Globus pallidus (tissue), 1 donor: Measurements from ENCODE around the gene KRT7.

Source experiments
- DNase-seq: peaks from one replicate; pipeline ENCODE4 v3.0.0-alpha.2; 2015; ENCODE audit warnings: low spot score

The KRT7 gene

DNA sequence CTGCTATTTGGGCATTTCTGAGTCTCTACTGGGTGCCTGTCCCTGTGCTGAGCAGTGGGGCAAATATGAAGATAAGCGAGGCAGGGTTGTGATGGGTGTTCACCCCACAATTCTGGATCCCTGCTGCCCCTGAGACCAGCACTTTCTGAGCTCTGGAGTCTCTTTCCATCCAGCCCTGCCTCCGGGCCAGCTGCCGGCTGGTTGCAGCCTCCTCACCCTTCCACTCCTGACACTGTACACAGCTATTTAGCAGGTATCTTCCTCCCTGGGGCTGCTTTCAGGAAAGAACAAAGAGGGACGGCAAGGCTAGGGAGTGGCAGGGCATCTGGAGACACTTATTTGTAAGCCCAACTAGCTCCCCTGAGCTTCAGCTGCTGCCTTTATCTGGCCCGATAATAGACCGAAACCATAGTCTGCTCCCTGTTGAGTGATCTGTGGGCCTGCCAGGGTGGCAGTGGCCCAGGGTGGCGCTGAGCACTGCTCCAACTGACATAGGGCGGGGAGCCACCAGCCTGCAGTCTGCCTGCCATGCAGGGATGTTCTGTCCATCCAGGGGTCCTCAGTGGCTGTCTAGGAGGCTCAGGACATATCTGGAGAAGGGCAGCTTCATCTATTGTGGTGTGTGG lies 33.6 kb upstream of the KRT7 start:
- DNase-seq = no peak

DNA sequence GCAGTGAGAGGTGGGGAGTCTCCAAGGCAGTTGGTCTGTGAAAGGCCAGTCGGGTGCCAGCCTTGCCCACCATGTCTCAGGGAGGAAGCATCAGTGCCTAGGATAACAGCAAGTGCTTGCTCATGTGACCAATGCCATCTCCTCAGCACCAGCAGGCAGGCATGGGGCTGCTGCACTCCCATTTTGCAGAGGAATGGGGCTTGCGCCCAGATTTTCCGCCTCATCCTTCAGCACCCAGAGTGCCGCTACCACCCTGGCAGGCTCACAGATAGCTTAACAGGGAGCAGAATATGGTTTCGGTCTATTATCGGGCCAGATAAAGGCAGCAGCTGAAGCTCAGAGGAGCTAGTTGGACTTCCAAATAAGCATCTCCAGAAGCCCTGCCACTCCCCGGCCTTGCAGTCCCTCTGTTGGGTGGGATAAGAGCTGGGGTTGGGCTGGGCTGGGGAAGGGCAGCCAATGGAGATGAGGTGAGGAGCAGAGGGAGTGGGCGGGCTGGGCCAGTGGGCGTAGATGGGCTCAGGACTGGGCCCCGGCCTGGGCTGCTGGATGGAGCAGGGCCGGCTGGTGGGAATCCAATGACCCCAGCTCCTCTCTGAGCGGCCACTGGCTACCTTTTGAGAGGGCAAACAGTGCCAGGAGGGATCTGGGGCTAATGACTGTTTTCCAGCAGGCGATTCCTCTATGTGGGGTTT lies 32.8 kb upstream of the KRT7 start:
- no peak for DNase-seq

DNA sequence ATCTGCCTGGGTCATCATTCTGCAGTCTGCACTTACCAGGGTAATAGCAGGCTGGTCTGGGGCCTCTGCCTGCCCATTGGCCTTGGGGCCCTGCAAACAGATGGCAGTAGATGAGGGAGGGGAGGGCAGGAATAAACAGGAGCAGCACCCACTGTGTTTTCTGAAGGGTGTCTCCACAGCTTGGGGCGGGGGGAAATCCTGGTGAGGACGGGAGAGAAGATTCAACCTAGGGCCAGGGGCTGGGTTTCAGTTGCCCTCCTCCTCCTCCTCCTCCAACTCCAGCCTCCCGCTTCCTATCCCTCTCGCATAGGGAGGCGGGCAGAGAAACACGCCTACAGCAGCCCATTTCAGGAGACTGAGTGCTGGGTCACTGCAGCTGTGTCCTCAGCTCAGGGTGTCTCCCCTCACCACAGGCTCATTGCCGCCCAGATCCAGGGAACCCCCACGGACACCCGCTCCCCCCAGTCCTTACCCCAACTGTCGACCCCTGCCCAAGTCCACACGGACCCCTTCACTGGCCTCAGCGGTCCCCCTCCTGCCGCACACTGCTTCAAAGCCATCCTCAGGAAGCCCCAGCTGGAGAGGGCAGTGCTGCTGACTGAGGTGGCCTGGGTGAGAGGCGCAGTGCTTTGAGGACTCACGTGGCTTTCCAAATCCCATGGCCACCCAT lies 32.1 kb upstream of the KRT7 start:
- no peak for DNase-seq

DNA sequence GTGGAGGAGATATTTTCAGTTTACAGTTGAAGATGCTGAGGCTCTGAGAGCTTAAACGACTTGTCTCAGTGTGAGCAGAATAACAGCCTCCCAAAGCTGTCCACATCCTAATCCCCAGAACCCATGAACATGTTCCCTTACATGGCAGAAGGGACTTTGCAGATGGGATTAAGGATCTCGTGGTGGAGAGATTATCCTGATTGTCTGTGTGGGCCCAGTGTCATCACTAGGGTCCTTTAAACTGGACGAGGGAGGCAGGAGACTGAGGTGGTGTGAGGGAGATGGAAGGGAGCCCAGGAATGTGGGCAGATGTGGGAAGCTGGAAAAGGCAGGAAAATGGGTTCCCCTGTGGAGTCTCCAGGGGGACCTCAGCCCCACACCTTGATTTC lies 31.6 kb upstream of the KRT7 start:
- no peak for DNase-seq

DNA sequence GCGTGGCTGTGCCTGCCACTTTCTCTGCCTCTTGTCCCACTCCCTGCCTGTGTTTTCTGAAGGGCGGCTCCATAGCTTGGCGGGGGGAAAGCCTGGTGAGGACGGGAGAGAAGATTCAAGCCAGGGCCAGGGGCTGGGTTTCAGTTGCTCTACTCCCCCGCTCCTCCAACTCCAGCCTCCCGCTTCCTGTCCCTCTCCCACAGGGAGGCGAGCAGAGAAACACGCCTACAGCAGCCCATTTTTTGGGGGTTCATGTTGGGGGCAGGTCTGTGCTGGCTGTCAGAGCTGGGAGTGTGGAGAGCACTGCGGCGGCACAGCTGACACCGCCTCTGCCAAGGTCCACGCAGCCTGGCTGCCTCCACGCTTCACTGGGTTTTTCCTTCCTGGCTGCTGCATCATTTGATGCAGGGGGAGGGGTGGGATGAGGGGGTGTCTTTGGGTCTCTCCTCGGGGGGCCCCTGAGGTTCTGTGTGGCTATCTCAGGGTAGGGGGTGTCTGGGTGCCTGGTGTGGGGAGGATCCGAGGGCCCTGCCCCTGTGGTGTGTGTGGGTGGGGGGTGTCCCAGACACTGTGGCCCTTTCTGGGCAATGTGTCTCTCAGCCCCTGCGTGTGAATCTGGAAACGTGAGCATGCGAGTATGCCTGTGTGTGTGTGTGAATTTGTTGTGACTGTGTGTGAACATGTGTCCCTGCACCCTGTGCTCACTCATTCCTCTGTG lies 30.5 kb upstream of the KRT7 start:
- no peak for DNase-seq

DNA sequence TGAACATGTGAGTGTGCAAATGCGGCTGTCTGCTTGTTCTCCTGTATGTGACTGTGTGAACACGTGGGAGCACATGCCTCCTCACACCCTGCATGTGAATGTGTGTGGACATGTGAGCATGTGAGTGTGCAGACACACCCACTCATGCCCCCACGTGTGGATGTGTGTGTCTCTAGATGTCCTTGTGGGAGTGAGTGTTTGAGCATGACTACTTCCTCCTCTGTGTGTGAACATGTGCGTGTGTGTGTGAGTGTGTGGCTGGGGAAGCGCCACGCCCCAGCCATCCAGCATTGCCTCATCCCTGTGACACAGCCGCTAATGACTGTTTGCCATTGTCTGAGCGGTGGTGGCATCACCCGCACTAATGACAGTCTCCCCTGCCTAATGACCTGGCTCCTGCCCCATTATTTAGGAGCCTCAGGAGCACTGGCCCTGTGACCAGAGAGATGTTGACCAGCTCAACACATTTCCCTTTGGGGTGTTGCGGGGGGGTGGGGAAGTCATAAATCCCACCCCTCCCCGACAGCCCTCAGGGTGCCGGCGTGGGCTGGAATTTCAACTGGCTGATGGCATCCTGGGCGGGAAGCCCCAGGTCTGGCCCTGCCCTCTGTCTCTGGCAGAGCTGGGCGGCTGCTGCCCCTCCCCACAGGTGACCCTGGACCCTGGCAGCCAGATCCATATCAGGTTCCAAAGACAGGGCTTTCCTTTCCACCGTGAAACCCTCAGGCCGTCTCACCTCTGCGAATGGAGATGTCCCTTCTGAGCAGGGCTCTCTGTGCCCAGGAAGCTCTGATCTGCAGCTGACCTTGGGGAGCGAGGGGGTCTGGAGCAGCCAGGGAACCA lies 29.7 kb upstream of the KRT7 start:
- DNase-seq = peak; percentile 50

DNA sequence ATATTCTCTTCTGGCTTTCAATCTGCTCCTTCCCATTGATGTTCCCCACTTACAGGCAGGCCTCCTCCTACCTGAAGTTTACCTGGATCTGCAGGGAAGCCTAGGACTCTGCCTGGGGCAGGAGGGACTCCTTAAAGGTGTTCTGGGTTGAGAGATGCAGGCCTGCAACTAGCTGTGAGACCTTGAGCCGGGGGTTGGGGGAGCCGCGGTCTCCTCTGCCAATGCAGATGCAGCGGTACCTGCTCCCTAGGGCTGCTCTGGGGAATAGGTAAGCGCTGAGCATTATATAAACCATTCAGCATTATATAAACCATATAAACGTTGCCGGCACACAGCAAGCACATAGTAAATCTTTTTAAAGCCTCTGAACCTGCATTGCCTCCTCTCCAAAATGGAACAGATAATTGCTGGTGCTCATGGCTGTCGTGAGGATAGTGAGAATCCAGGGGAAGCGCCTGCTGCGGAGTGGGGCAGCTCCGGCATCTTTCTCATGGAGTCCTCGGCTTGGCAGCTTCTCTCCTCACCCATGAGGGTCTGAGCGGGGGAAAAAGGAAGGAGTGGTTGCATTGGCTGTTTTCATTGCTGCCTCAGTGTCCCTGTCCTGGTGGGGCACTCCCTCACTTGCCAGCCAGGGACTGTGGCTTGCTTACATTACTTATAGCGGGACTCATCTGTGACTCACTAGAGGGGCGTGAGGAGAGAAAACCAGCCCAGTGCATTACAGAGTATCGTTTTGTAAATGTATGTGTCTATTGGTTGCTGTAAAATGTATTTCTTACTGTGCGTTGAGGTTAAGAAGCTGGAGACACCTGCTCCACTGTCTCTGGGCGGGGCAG lies 28.7 kb upstream of the KRT7 start:
- DNase-seq = no peak

DNA sequence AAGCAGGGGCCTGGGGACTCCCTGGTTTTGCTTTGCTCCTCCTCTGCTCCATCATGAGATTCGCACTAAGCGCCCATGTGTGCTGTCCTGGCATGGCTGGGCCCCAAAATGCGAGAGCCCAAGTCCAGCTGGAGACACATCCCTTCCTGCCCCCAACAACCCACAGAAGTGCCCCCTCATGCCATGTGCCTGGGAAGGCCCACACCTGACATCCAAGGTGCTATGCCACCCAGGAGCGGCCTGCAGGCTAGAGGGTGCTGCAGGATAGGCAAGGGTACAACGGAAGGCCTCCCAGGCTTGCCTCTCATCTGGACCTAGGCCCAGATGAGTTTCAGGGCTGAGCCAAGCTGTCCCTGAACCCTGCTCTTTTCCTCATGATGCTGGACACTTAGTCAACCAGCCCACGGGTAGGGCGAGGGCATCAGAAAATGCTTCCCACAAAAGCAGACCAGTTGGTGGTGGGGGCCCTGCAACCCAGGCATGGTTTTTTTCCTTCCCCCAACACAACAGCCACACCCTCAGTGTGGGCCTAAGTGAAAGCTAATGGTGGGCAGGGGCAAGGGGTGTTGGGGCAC lies 28.0 kb upstream of the KRT7 start:
- DNase-seq = no peak

DNA sequence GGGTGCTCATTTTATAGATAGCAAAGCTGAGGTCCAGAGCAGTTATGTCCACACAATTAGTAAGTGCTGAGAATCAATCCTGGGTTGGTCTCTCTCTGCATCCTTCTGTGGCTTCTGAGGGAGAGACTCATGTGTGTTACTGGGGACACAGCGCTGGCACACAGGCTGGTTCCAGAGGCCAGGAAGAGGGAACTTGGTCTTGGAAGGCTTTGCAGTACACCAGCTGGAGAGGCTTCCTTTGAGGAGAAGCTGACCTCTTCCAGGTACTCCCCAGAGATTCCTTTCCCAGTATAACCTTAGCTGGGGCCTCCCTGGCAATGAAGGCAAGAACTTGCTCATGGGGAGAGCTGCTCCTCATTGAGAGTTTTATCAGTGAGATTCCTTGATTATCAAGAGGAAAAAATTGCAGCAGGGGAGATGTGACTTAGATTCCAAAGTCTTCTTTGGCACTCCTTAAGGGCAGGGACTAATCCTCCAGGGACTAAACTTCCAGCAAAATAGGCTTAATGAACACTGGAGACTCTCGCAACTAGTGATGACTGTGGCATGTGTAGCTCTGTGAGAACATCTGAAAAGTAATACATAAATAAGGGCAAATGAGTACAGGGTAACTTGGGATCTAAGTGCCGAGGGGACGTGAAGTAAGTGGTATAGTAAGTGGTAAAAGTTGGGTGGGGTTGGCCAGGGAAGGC lies 27.3 kb upstream of the KRT7 start:
- no peak for DNase-seq

DNA sequence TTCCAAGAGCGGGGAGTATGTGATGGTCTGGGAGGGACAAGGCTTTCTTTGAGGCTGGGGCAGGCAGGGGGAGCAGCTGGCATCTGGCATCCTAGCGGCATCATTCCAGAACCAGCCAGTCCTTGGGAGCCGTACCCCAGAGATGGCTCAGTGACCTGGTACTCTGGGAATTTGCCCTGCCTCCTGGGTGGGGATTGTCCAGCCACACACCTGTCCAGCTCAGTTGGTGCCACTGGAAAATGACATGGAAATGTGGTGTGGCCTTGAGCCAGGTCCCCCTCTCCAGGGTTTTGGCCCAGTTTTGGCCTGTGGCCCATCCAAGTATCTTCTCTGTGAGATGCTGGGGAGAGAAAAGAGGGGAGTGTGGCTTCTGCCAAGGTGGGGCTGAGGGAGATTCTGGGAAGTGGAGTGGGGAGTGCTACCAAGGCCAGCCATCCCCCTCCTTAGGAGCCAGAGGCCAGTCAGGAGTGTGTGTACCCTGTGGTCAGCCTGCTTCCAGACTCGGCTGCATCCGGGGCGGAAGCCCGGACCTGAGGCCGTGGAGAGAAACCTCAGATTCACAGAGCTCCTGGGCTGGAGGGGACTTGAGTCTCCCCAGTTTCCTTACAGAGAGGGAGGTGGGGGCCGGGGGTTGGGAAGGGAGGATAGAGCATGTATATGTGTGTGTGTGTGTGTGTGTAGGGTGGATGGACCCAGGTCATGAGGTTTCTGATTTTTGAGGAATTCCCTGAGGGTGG lies 26.6 kb upstream of the KRT7 start:
- DNase-seq = no peak

DNA sequence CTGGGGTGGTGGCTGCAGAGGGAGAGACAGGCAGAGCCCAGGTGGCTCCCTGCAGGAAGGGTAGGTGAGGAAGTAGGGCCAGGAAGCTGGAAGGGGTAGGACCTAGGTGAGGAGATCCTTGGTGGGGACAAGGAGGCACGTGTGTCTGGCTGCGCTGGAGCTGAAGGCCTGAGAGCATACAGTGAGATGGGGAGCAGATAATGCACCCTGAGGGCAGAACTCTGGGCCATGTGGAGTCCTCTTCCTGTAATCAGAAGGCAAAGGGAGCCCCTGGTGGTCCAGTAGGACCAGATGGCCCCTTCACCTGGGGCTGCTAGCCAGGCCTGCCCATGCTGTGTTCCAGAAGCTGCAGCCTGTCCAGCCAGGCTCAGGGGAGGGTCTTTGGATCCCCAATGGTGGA lies 25.9 kb upstream of the KRT7 start:
- no peak for DNase-seq

DNA sequence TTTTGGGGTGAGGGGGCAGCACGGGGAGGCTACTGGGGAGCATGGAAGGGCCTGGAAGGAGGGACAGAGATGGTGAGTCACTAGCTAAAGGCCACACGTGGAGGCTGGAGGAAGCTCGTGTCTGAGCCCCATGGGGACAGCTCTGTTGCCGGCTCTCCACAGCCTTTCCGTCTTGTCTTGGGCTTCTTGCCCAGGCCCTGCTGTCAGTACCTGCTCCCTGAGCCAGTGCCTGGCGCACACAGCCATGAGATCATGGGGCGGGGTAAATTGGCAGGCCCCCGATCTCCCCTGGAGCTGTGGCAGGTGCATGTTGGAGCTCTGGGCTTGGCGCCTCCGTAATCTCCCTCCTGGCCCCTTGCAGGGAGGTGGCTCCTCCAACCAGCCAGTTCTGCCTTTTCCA lies 25.1 kb upstream of the KRT7 start:
- no peak for DNase-seq

DNA sequence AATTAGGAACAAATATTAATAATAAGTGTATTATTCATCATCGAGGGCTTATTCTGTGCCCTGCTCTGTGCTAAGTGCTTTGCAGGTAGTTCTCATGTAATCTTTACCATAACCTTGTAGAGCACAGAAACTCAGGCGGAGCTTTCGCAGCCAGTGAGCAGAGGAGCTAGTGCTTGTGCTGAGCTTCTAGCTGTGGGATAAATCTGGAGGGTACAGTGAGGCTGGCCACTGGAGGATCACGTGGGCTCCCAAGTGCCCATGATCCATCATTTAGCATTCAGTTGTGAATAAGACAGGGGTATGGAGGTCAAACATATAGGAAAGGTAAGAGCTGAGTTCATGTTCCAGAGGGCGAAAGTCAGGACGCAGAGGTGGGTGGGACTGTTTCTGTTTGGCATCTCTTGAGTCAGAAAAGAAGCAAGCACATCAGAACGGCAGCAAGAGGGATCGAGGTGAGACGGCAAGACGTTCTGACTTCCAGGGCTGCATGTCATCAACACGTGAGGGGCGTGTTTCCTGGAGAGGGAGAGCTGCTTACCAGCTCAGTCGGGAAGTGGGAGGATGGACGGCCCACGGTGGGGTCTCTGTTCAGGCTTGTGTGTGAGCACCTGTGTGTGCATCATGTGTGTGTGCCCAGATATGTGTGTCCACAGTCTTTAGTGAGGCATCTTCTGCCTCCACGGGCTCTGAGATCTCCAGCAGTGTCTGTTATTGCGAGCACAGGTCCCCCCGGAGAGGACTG lies 24.4 kb upstream of the KRT7 start:
- no peak for DNase-seq

DNA sequence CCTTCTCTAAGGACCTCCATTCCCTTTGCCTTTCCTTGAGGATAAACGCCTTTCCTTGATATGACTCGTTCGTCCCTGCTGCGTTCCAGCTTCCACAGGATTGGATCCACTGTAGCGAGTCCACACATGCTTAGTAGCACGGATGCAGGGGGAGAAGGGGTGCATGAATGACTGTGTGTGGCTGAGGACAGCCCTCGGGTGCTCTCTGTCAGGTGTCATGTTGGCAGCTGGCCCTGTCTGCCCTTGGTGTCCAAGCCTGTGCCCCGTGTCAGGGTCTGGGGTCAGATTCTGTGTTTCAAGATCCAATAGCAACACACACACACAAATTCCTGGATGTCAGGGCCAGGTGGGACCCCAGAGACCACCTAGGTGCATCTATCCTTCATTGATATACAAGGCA lies 23.7 kb upstream of the KRT7 start:
- DNase-seq = no peak

DNA sequence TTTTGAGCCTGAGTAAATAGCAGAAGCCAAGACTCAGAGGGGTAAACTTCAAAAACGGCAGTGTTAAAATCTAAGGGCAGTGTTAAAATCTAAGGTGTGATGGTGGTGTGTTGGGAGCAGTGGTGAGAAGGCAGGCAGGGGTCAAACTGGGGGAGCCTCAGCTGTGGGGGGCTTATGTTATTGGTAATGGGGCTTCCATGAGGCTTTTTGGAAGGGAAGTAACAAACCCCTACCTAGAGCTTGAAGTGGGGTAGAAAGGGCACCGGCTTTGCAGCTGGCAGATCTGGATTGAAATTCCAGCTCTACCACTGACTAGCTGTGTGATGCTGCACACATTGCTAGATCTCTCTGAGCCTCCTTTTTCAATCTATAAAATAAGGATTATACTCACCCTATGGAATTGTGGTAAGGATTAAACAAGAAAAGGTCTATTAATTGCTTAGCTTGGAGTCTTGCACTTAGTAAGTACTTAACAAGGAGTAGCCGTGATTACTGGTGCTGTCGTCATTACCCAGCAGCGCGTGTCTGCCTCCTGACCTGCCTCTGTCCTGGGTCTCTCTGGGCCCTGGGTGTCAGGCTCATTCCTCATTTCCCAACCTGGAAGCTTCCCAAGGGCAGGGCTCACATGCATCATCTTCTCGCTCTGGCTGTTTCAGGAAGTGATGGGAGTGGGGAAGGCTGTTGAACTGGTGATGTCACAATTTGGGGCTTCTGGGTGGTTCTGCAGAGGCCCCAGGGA lies 22.7 kb upstream of the KRT7 start:
- DNase-seq = no peak

DNA sequence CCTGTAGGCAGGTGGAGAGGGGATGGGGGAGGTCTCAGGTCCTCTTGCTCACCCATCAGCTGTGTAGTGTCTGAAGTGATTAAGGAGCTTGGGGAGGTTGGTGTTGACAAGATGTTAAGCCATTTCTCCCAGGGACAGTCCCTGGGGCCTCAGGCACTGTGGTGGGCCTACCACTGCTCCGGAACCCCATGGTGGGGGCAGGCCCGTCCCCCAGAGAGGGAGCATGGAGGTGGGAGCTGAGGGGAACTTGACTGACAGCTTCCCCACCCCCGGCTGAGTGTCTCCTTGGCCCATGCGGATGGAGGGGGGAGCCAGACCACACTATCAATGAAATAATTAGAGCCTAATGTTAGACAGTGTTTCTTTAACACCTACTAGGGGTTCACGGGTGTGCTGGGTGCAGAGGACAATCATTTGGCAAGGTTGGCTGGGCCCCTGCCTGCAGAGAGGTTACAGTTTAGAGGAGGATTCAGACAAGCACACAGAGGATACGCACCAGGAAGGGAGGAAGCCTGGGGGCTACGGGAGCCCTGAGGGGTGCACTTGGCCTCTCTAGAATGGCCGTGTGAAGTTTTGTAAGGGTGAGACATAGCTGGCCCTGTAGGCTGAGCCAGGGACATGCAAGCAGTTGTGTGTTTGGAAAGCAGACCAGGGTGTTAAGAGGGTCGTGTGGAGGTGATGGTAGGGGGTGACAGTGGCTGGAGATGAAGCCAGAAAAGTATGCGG lies 22.0 kb upstream of the KRT7 start:
- no peak for DNase-seq
